Measurements from ENCODE around the gene CLDN6.

The CLDN6 gene

DNA sequence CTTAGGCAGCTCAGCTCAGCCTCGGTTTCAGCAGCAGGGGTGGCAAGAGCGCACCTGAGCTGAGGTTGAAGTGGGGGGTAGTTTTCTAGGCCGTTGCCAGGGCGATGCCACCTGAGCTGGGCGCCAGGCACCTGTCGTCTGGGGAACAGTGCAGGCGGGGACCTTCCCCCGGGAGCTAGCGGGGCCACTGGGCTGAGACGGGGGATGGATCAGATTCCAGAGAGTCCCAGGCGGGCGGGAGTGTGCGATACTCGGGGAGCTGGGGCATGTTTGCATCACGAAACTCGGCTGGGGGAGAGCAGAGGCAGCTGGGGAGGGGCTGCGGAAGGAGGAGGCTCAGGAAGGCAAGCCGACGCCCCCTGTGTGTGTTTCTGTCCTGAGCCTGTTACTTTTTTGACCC is 5.7 kb downstream of the CLDN6 start:
- no peak for DNase-seq

DNA sequence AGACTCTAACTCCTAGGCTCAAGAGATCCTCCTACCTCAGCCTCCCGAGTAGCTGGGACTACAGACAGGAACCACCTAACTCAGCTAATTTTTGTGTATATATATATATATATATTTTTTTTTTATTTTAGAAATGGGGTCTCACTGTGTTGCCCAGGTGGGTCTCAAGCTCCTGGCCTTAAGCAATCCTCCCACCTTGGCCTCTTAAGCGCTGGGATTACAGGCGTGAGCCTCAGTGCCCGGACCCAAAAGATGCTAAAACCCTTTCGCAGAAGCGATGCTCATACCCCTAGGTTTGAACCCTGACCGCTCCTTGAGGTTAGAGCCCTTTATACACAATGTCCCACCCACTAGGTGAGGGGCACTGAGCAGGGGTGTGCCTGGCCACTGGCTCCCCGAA is 7.5 kb downstream of the CLDN6 start:
- DNase-seq: no peak

DNA sequence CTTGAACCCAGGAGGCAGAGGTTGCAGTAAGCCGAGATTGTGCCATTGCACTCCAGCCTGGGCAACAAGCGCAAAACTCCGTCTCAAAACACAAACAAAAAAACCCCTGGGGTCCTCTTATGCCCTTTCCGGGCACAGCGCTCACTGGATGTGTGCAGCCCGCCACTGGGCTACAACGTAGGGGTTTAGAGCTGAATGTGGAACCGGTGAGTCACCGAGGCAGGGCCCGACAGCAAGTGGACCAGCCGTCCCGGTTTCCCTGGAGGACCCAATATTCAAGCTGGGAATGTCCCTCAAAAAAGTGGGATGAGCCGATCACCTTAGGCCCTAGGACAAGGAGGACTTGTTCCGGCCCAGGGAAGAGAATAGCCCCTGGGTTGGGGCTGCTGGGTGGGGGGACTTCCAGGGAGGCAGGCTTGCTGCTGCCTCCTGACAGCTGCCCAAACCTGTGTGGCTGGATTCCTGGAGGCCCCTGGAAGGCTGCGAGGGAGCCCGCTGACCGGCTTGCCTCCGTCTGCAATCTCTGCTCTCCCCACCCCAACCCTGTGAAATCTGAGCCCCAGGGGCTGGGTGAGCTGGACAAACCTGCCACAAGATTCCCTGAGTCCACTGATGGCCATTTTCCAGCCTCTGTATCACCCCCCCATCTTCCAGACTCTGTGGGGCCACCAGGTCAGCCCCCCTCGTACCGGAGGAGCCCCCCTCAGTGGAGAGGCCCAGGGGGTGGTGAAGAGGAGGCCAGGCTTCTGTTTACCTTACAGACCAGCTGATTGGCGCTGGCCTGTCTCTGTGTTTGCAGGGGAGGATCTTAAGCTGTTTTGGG is 8.2 kb downstream of the CLDN6 start:
- no peak for DNase-seq

DNA sequence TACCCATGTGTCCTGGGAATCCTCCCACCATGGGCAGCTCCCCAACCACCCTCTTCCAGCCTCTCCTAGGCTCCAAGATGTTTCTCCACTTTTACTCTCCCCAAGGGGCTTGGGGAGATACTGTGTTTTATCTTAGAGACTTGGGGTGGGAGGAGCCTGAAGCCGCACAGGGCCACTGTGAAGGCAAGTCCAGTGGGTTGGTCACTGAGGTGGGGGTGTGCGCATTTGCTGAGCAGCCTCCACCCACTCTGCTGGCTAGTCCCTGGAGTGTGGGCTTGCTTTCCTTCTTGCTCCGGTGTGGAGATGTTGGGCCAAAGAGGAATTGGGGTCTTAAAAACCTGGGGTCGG is 9.3 kb downstream of the CLDN6 start:
- no peak for DNase-seq

DNA sequence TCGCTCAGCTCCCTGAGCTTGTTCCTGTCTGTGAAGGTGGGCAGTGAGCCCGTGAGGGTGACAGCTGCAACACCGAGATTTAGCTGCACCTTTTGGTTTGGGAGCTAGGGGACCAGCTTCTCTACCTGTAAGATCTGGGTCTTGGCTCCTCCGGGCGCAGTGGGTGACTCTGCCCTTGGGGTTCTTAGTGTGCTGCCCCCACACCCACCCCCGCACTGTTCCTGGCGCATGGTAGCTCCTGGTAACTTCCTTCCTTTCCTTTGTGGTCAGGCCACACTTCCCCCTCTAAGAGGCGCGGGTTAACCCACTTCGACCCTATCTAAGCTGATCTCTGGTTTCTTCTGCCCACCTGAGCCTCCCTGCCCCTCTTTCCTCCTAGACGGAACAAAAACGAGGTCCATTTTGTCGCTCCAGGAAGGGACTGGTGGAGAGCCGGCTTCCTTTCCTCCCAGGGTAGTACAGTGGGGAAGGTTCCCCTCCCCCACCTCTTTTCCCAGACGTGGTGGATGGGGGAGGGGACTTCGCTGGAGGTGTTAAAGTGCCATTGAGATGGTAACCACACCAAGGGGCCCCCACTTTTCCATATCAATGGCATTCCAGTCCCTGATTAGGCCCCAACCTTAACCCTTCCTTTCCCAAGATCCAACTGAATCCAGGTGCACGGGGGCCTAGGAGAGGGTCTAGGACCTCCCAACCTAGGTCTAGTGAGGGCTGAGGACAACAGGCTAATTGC is 9.9 kb downstream of the CLDN6 start:
- no peak for DNase-seq

DNA sequence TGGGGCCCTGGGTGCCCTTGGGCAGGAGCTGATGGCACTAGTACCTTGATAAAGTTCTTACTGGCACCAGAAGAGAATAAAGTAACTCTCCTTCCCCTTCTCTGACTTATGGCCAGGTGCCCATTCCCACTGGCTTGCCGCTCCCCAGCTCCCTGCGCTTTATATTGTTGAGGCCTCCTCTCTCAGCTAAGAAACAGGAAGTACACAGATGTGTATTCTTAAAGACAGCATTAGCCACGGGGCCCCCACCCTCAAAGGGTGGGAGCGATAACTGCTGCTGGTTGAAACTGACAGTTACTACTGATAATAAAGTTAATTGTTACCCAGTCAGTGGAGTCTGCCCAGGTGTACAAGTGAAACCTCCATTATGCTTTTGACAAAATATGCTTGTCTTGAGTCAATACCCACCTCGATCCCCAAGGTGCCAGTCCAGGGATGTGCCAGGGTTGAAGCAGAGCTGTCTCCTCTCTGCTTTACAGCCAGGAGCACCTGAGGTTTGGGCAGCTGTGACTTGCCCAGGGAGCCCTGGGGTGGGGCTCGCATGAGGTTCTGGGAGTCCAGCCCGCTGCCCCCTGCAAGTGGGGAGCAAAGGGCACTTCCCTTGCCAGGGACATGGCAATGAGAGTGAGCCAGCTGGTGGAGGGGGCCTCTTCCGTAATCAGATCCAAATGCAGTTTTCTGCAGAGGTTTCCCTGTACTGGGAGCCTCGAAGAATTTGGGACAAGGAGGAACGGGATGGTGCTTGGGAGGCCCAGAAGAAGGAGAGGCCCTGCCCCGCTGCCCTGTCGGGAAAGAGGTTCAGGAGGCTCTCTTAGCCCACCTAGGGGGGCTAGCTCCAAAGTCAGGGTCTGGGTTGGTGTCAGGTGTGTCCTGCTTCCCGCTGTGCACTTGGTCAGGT is 10.7 kb downstream of the CLDN6 start:
- no peak for DNase-seq

DNA sequence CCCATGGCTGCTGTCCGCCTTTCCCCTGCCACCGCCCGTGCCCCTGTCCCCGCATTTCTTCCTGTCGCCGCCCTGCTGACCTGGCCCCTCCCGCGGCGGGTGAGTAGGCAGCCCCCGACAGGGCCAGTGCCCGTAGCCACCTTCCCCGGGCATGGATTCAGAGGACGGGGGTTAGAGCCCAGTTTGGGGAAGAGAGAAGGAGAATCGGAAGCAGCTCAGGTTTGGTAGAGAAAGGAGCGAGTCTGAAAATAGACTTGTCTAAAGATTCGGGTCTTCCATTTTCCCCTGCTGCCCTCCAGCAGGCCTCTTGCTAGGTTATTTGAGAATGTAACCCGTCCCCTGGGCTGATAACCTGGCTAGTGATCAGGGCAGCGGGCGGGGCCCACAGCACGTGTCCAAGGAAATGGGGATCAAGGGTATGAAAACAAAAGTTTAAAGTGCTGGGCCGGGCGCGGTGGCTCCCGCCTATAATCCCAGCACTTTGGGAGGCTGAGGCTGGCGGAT is 13.2 kb downstream of the CLDN6 start:
- DNase-seq: no peak

DNA sequence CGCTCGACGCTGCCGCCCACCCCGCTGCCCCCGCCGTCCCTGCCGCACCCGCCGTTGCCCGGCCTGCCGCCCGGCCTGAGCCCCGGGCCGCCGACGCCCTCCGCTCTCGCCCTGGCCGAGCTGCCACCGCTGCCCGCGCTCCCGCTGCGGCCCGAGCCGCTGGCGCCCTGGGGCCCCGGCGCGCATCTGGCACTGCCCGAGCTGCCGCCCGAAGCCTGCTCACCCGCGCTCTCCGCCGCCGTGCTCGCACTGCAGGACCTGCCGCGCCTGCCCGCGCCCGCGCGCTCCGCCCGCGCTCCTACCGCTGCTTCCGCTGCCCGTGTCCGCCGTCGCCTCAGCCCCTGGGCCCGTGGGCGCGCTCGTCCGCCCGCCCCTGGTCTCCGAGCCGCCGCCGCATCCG is 13.7 kb downstream of the CLDN6 start:
- DNase-seq: no peak

DNA sequence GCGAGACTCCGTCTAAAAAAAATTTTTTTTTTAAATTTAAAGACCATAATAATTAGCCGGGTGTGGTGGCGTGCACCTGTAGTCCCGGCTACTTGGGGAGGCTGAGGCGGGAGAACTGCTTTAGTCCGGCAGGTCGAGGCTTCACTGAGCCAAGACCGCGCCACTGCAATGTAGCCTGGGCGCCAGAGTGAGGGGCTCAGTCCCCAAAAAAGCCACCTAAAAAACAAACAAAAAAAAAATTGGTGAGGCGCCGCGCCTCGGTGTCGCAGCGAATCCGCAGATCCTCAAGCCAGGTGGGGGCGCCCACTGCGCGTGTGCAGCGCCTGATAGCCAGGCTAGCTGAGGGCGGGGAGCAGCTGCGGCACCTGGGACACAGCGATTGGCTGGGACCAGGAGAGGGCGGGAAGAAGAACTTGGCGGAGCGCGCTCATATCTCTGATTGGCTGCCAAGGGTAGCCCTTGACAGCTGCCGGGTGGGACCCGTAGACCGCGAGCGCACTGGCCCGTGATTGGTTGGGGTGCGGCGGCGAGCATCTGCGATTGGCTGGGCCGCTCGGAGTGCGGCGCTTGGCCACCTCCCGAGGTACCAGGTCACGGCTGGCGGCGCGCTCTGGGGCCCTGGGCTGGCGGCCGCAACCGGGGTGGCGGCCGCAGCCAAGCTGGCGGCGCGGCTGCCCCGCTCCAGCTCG is 14.3 kb downstream of the CLDN6 start:
- DNase-seq: peak; percentile 96

DNA sequence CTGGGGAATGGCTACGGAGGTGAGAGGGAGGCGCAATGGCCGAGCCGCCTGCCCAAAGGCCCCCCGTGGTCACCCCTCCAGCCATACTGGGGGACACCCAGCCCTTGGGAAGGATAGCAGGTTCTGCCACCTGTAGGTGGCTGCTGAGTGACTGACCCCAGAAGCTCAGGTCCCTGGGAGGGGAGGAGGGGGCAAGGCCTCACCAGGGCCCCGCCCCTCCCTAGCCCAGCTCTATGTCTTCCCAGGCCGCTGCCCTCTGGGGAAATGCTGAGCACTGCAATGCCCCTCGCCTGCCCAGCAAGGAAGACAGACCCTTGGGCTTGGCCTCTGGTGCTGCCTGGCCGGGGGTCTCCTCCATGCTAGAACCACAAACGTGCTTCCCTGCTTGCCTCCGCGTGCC is 16.7 kb downstream of the CLDN6 start:
- DNase-seq: no peak

DNA sequence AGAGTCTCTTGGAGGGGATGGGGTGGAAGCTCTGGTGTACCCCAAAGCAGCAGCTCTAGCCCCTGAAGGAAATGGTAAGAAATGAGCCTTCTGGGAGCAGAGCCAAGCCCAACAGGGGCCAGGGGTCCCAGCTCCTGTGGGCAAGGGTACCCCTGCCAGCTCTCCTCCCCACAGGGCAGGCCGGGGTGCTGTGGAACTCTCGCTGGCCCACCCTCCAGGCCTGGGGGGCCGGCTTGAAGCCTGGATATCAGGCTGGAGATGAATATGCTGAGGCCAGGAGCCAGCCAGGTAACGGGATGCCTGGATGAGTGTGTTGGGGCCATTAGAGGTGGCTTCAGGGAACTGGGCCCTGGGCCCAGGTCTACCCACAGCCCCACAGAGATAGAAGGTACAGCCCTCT is 17.4 kb downstream of the CLDN6 start:
- DNase-seq: no peak

DNA sequence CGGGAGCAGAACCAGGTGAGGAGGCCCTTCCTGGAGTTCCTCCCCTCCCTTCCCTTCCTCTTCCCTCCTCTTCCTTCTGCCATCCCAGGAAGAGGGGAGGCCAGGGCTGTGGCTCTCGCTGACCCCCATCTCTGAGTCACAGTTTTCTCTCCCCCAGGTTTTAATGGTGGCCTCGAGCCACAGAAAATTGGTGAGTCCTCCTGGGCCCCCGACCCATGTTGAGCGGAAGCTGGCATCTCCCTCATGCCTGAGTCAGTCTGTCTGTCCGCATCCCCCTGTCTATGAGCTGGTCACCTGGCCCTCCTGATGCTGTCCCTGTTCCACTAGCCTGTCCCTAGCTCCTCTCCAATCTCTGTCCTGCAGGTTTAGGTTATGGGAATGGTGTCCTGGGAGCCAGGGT is 18.1 kb downstream of the CLDN6 start:
- no peak for DNase-seq

DNA sequence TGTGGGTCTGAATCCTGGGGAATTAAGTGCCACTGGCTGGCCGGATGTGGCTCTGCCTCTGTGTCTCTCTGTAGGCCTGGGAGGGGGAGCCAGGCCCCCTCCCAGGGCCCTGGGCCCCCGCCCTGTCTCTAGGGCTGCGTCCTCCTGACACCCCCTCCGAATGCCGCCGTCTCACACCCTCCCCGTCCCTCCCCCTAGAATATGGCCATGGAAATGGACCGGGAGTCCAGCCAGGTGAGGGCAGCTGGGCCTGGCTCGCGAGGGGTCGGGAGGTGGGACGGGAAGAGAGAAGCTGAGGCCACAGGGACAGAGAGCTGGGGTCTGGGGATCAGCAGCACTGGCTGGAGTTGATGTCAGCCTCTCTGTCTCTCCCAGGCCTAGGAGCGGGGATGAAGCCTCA is 21.7 kb downstream of the CLDN6 start:
- no peak for DNase-seq

DNA sequence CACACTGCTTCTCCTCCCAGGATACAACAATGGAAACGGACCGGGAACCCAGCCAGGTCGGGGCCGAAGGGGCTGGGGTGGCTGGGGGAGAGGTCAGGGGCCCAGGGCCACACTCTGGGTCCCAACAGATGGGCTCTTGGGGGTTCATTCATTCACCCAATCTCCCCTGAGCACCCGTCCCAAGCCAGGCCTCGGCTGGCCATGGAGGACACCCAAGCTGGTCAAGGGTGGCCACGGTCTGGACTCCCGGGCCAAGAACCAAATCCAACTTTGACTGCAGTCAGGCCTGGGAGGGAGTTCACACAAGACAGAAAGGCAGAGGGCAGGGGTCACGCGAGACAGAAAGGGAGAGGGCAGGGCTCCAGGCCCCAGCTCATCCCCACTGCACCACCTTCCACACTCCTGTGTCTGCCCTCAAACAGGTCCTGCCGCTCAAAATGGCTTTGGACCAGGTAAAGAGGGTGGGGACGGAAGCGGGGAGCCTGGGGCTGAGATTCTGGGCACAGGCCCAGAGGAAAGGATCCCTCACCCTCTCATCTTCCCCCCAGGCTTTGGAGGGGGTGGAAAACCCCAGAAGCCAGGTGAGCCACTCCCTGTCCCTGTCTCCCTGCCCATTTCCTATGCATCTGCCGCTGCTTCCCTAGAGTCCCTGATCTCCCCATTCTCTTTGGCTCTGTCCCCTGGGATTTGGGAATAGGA is 25.5 kb downstream of the CLDN6 start:
- no peak for DNase-seq

DNA sequence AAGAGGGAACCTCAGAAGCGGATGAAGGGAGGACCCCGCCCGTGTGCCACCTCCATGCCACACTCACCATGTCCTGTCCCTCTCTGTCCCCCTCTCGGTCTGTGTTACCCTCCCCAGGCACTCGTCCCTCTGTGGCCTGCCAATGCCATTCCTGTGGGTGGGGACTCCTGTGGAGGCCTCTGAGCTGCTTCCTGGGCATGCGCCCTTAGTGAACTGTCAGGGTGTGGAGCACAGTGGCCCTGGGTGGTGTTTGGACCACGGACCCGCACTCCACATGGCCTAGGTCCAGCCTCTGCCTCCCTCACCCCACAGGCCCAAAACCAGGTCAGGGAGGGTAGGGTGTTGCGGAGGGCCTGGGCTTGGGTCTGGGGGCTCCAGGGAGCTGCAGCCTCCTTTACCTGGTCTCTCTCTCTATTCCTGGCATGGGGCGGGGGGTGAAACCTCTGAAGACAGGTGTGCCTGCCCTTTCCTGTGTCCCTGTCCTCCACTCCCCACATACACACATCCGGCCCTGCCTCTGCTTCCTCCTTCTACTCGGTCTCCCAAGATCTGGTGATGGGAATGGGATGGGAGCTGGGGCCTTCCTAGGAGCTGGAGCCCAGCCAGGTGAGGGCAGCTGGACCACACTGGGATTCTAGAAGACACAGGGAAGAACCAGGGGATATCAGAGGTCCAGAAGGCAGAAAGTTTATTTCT is 26.3 kb downstream of the CLDN6 start:
- no peak for DNase-seq

DNA sequence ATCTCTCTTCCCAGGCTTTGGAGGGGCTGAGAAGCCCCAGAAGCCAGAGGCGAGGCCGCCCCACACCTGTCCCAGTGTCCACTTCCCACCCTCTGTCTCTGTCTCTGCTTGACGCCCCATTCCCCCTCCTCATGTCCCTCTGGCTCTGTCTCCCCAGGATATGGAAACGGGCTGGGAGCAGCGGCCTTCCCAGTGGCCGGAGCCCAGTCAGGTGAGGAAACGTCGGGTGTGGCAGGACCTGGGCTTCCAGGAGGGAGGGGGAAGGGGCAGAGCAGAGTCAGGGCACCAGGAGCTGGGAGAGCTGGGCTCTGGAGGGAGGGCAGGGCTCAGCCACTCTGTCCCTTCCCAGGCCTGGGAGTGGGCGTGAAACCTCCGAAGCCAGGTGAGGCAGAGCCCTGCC is 27.1 kb downstream of the CLDN6 start:
- DNase-seq: no peak

DNA sequence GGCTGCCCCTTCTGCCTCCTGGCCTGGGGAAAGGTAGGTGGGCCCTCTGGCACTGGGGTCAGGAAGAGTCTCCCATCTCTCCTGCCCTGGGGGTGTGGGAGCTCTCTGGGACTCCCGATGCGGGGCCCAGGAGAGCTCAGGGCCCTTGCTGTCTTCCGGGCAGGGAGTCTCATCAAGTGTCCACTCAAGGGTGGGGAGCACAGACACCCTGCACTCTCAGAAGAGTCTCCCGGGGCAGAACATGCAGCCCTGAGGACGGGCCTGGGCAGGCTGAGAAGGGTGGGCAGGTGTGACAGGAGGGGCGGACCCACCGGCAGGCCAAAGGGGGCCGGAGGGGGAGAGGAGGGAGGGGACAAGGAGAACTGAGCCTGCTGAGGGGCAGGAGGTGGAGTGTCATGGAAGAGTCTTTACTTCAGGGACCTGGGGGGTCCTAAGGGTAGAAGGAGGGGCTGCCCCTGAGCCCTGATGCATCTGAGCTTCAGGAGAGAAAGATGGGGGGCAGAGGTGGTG is 29.3 kb downstream of the CLDN6 start:
- no peak for DNase-seq

DNA sequence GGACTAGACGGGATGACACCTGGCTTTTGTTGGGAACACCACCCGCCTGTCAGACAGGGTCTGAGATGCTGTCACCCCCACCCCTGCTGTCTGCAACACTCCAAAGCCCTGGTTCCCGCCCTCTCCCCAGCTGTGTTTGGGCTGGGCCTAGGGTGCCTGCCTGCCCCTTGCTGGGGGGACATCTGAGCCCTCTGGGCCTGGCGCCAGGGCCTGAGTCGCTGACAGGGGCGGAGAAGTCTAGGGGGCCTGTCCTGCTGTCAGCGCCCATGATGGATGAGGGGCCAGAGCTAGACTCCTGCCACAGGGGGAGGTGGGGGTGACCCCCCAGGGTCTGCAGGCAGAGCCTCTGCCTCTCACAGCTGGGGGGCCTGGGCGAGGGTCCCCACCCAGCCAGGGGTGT is 30.1 kb downstream of the CLDN6 start:
- peak; percentile 74 for DNase-seq

DNA sequence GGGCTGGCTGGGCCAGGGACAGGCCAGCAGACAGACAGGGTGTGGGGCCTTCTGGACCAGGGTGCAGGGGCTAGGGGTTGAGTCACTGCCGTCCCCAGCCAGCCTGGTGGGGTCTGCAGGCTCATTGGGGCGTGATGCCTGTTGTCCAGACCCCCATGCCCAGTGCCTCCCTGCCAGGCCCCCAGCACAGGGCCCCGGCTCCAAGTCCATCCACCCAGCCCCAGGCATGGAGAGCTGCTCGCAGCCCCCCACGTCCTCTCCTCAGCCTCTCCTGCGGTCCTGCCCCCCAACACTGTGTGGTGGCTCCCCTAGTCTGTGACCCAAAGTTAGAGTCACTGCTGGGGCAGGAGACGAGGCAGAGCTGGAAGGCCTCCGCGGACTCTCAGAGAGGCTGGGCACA is 30.7 kb downstream of the CLDN6 start:
- no peak for DNase-seq

DNA sequence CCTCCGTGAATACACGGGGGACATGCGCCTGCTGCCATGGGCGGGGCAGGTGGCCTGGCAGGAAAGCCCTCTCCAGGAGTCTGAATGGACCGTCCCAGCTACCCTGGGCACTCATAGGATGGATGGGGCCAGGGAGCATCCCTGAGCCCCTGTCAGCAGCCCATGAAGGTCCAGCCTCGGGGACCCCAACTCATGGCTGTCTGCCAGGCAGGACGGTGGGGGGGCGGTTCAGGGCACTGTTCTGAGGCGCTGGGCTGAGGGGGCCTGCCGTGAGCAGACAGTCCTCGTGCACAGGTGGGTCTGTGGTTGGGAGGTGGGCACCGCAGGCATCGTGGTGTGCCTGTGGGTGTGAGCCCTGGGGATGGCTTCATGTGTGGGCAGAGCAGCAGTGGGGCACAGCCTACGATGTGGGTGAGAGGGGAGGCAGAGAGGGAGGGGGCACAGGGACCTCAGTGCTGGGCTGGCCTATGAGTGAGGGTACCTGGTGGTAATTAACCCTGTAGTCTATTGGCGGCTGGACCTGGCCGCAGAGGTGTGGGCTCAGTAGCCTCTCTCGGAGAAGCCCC is 31.3 kb downstream of the CLDN6 start:
- DNase-seq: no peak

DNA sequence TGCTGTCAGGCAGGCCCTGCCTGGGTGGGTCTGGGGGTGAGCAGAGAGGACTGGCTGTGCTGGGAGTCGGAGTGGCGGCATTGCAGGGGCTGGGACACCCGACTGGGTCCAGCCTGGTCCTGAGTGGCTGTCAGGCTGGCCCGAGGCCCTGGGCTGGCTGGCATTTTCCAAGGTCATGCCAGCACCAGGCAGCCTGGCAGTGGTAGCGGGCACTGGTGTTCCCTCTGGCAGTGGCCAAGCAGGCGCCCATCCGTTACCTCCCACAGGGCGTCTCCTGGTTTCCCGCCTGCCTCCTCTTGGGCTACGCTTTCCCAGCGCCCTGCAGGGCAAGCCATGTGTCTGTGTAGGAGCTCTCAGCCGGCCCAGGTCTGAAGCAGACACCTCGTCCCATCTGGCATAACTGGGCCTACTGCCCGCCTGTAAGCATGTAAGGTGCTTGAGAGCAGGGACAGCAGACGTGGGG is 32.1 kb downstream of the CLDN6 start:
- no peak for DNase-seq

Data from left hindlimb (tissue), 1 donor.